Measurements from ENCODE around the gene GRID1.

GRID1 gene

GRCh38 chr10:85831422-85831821 lies 535.2 kb downstream of the GRID1 start:
- DNase-seq (ENCODE audit: low read depth) = no peak
- no peak overlapping the region for H3K4me3 ChIP-seq (ENCODE audit: low read depth, low read length)

- DNase-seq (ENCODE audit: low read depth) = no peak
- H3K4me3 ChIP-seq (ENCODE audit: low read depth, low read length) = no peak overlapping the region
These were observed 540.2 kb downstream of the GRID1 start for GRCh38 chr10:85826377-85826776.

DNA sequence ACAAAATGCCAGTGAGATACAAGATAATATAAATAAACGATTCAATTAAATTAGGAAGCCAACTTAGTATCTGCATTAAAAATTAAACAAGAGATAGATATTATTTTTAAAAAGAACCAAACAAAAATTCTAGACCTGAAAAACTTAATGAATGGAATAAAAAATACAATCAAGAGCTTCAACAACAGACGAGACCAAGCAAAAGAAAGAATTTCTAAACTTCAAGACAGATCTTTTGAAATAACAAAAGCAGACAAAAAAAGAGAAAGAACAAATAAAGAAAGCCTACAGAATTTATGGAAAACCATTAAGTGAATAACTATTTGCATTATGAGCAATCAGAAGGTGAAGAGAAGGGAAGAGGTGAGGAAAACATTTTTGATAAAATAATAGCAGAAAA lies 555.2 kb downstream of the GRID1 start:
- no peak for DNase-seq (ENCODE audit: low read depth)
- H3K4me3 ChIP-seq (ENCODE audit: low read depth, low read length) = no peak overlapping the region

- DNase-seq (ENCODE audit: low read depth) = no peak
- no peak overlapping the region for H3K4me3 ChIP-seq (ENCODE audit: low read depth, low read length)
These were observed 555.9 kb downstream of the GRID1 start for GRCh38 chr10:85810674-85811073.

- no peak overlapping the region for H3K4me3 ChIP-seq (ENCODE audit: low read depth, low read length)
- no peak for DNase-seq (ENCODE audit: low read depth)
These were observed 571.1 kb downstream of the GRID1 start for GRCh38 chr10:85795460-85795859.

GRCh38 chr10:85794553-85794952 lies 572.0 kb downstream of the GRID1 start:
- no peak overlapping the region for H3K4me3 ChIP-seq (ENCODE audit: low read depth, low read length)
- DNase-seq (ENCODE audit: low read depth) = no peak

- DNase-seq (ENCODE audit: low read depth) = no peak
- H3K4me3 ChIP-seq (ENCODE audit: low read depth, low read length) = no peak overlapping the region
These were observed 574.1 kb downstream of the GRID1 start for GRCh38 chr10:85792533-85792858.

DNA sequence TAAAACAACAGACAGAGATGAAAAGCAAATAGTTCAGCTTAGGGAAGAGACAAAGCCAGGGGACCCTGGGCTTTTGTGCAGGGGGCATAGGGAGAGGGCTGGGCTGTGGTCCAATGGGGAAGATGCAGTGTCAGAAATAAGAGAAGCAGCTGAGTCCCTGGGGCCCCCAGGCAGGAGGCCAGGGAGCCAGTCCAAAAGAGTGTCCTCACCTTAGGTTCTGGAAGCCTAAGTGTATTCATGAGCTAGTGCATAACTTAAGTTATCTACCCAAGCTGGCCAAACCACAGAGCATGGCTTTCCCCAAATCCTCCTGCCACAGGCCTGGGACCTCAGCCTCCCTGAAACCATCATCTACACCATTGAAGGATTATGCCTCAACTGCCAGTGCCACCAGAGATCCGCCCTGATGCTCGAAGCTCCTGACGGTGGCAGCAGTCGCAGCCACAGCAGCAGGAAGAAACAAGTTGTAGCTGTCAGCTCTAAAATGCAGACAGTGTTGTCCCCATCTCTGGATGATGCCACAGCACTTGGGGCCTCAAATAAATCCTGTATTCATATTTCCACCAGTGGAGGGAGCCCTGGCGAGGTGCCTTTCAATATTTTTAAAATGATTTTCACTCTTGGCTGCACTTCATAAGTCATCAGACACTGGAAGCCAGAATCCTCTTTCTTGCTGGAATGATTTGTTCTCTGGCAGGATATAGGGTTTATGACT lies 574.6 kb downstream of the GRID1 start:
- no peak for DNase-seq (ENCODE audit: low read depth)
- no peak overlapping the region for H3K4me3 ChIP-seq (ENCODE audit: low read depth, low read length)

DNA sequence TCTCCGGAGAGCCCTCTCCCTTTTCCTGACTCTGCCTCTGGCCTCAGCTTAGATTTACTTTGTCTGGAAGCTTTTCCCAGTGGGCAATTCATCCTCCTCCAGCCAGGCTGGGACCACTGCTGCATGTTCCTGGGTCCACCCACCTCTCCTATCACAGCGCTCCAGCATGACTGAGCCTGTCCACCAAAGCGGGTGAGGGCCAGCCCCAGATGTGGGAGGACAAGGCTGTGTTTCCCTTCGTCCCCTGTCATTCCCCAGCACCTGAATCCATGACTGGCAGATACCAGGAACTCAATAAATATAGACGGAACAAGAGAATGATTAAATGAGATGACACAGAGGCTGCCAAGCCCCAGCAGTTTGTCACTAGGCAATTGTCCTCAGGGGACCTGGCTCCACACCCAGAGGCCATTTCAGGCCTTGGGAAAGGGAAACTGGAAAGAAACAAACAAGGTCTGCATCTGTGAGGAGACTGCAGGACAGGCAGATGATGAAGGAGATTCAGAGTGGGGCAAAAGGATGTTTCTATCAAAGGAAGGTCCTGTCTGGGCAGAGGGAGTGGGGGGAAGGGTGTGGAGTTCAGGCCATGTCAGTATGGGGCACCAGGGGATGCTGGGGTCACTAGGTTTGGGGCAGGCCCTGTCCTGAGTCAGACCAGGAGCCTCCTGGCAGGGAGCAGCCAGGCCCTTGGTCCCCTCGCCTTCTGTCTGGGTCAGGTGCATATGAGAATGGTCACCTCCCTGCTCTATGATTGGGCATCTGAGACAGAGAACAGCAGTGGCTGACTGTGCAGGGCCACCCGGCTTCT lies 576.4 kb downstream of the GRID1 start:
- DNase-seq (ENCODE audit: low read depth) = no peak
- H3K4me3 ChIP-seq (ENCODE audit: low read depth, low read length) = no peak overlapping the region

GRCh38 chr10:85789125-85789524 lies 577.5 kb downstream of the GRID1 start:
- DNase-seq (ENCODE audit: low read depth) = no peak
- no peak overlapping the region for H3K4me3 ChIP-seq (ENCODE audit: low read depth, low read length)

DNA sequence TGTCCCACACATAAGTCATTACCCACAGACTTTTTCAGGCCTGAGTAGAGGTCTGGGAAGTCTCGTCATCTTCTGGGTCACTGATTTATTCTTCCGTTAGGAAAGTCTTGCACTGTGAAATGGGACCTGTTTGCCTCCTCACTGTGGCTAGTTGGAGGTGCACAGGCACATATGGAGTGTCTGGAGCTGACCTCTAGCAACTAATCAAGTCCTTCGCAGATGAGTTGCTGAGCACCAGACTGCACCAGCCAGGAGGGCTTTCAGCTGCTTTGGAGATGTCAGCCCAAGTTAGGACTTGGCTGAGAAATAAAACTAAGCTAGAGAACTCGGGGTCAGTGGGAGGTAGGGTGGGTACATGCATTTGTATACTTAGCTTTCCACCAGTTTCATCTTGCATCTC lies 578.0 kb downstream of the GRID1 start:
- DNase-seq (ENCODE audit: low read depth) = no peak
- H3K4me3 ChIP-seq (ENCODE audit: low read depth, low read length) = no peak overlapping the region

DNA sequence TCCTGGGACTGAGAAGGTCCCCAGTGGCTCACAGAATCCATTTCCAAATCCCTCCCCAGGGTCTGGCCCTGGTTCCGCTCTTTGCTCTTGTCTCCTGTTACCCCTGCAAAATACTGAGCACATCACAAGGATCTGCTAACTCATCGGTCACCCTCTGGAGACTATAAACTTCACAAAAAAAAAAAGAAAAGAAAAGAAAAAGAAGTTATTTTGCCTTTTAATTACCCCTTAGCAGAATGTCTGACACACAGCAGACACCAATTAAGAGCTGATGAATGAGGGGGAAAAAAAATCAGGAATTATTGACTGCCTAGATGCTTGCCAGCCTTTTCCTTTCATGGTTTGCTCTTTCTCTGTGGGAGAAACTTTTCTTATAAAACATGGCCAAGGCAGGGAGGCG lies 578.7 kb downstream of the GRID1 start:
- no peak for DNase-seq (ENCODE audit: low read depth)
- no peak overlapping the region for H3K4me3 ChIP-seq (ENCODE audit: low read depth, low read length)

DNA sequence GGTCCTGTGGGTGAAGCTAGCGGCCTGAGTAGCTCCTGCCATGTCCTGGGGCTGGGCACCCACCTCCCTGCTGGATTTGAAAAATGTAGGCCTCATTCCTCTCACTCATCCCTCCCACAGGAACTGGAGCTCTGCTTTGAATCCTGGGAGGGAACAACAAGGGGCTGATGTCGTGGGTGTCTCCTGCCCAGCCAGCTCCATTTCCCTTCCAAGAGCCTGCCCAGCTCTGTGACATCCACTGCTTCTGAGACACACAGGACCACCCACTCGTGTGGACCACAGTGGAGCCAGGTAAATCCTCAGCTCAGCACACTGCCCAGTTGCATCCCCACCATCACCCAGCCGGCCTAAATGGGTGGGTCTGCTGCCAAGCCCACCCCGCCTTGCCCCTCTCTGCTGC lies 579.2 kb downstream of the GRID1 start:
- no peak for DNase-seq (ENCODE audit: low read depth)

GRCh38 chr10:85786401-85786899 lies 580.1 kb downstream of the GRID1 start:
- DNase-seq (ENCODE audit: low read depth) = no peak
- H3K4me3 ChIP-seq (ENCODE audit: low read depth, low read length) = no peak overlapping the region

More for the DNA sequence above, 579.2 kb downstream of the GRID1 start:
- H3K4me3 ChIP-seq (ENCODE audit: low read depth, low read length) = no peak overlapping the region

- no peak for DNase-seq (ENCODE audit: low read depth)
- no peak overlapping the region for H3K4me3 ChIP-seq (ENCODE audit: low read depth, low read length)
These were observed 581.8 kb downstream of the GRID1 start for GRCh38 chr10:85784792-85785191.

DNA sequence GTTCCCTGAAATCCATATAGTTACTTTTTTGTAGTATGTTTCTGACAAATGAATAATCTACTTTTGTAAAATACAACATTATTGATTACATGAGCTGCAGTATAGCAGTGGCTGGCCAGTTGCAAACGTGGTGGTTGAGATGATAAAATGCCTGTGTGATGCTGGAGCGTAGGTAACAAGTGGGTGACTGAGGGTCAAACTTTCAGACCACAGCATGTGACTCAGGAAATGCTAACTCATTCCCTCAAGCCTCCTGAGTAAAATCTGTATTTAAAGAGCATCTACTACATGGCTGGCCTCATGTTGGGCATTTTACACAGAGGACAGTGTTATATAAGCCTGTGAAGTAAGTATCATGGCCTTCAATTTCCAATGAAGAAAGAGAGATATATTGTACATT lies 585.2 kb downstream of the GRID1 start:
- no peak for DNase-seq (ENCODE audit: low read depth)
- H3K4me3 ChIP-seq (ENCODE audit: low read depth, low read length) = no peak overlapping the region

DNA sequence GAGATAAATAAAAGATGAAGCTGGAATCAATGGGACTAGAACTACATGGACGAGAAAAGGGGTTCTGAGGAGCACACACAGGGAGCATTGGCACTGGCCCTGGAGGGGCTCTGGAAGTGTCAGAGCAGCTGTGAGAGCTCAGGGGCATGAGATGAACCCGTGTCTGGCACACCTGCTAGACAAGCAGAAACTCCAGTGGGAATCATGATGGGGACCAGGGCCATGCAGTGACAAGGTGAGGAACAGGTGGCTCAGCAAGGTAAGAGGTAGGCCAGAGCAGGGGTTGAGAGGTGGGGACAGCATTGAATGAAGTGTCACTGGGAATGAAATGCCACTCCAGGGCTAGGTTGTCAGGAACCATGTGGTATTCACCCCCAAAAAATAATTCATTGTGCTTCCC lies 588.5 kb downstream of the GRID1 start:
- H3K4me3 ChIP-seq (ENCODE audit: low read depth, low read length) = no peak overlapping the region
- DNase-seq (ENCODE audit: low read depth) = no peak

GRCh38 chr10:85767891-85768290 lies 598.7 kb downstream of the GRID1 start:
- no peak overlapping the region for H3K4me3 ChIP-seq (ENCODE audit: low read depth, low read length)
- no peak for DNase-seq (ENCODE audit: low read depth)

- no peak overlapping the region for H3K4me3 ChIP-seq (ENCODE audit: low read depth, low read length)
- no peak for DNase-seq (ENCODE audit: low read depth)
These were observed 602.5 kb downstream of the GRID1 start for GRCh38 chr10:85764108-85764507.

GRCh38 chr10:85761906-85762445 lies 604.6 kb downstream of the GRID1 start:
- no peak overlapping the region for H3K4me3 ChIP-seq (ENCODE audit: low read depth, low read length)
- DNase-seq (ENCODE audit: low read depth) = no peak

All from skeletal muscle cell (primary cell).